PC-3 (cell line): Measurements from ENCODE around the gene LINC01488. TPM values are rescaled to one million over a fixed set of nuclear protein-coding genes. Genes with fewer than 3 reads are reported as not detected.

Experiments
- ATAC-seq: fragments of 200-7000 bp; cut with Tn5 transposase; 2 replicates; pipeline ENCODE4 v1.9.1; 2020; ENCODE audit warnings: mild to moderate bottlenecking, moderate library complexity
- BruUV-seq: library from RNA; stranded (reverse); fragments of 400-500 nt; replicated peaks from 2 replicates; lab custom pipeline; 2021; lab: Mats Ljungman, UMichigan
- CTCF ChIA-PET: fragments of 300-600 bp; sonication (Branson Sonifier 250); formaldehyde crosslinking; loops from one replicate; lab custom pipeline; 2022; ENCODE audit warnings: antibody characterized with exemption; lab: Charles Lee
- POLR2A ChIA-PET: fragments of 300-600 bp; sonication (Branson Sonifier 250); formaldehyde crosslinking; loops from one replicate; lab custom pipeline; 2022; ENCODE audit warnings: antibody characterized with exemption; ENCODE audit not compliant: unreplicated experiment; lab: Charles Lee
- DNase-seq: peaks from one replicate; pipeline ENCODE4 v3.0.0-alpha.2; 2015
- H2AFZ ChIP-seq: fragments of 300-600 bp; sonication (generic); 2 replicates; pipeline ENCODE4 v1.6.0; 2016; ENCODE audit warnings: antibody characterized with exemption, low read length
- H3F3A ChIP-seq: fragments of 300-600 bp; sonication (generic); one replicate; pipeline ENCODE4 v1.6.0; 2017; ENCODE audit warnings: antibody characterized with exemption, low read length, control low read depth, mild to moderate bottlenecking; ENCODE audit not compliant: unreplicated experiment
- H3K27ac ChIP-seq: fragments of 300-600 bp; sonication (generic); 2 replicates; pipeline ENCODE4 v1.5.1; 2016; ENCODE audit warnings: mild to moderate bottlenecking, low read length
- H3K27me3 ChIP-seq: fragments of 300-600 bp; sonication (generic); 2 replicates; pipeline ENCODE4 v1.6.1; 2016; ENCODE audit warnings: low read length, mixed read lengths
- H3K36me3 ChIP-seq: fragments of 300-600 bp; sonication (generic); 2 replicates; pipeline ENCODE4 v1.6.1; 2016; ENCODE audit warnings: low read depth, mixed run types, low read length, mixed read lengths
- H3K4me1 ChIP-seq: fragments of 300-600 bp; sonication (generic); 2 replicates; pipeline ENCODE4 v1.5.1; 2016; ENCODE audit warnings: low read length; ENCODE audit not compliant: insufficient read depth
- H3K4me2 ChIP-seq: fragments of 300-600 bp; sonication (generic); 2 replicates; pipeline ENCODE4 v1.6.0; 2016; ENCODE audit warnings: low read length
- H3K4me3 ChIP-seq: fragments of 300-600 bp; sonication (generic); 2 replicates; pipeline ENCODE4 v1.5.1; 2016; ENCODE audit warnings: mild to moderate bottlenecking, low read length, mixed read lengths
- H3K79me2 ChIP-seq: fragments of 300-600 bp; sonication (generic); 2 replicates; pipeline ENCODE4 v1.6.1; 2017; ENCODE audit warnings: low read length, mixed read lengths
- H3K9ac ChIP-seq: fragments of 300-600 bp; sonication (generic); 2 replicates; pipeline ENCODE4 v1.6.0; 2016; ENCODE audit warnings: mild to moderate bottlenecking, low read length
- H3K9me2 ChIP-seq: fragments of 300-600 bp; sonication (generic); replicated peaks from 2 replicates; pipeline ENCODE4 v1.6.1; 2016; ENCODE audit warnings: mixed run types, low read length, mixed read lengths
- H3K9me3 ChIP-seq: fragments of 300-600 bp; sonication (generic); 2 replicates; pipeline ENCODE4 v1.6.1; 2016; ENCODE audit warnings: low read length, mixed read lengths
- H4K20me1 ChIP-seq: fragments of 300-600 bp; sonication (generic); 2 replicates; pipeline ENCODE4 v1.6.1; 2016; ENCODE audit warnings: low read length, mixed read lengths
- EZH2 ChIP-seq: fragments of 300-600 bp; sonication (generic); IDR thresholded peaks from one replicate; pipeline ENCODE4 v1.6.1; 2017; ENCODE audit warnings: antibody characterized with exemption, mild to moderate bottlenecking, low read length; ENCODE audit not compliant: unreplicated experiment
- EZH2phosphoT487 ChIP-seq: fragments of 300-600 bp; sonication (generic); IDR thresholded peaks from 2 replicates; pipeline ENCODE4 v1.6.1; 2018; ENCODE audit warnings: mild to moderate bottlenecking, antibody characterized with exemption, low read length, borderline replicate concordance
- intact Hi-C: fragments of 100-400 bp; cut with micrococcal nuclease; formaldehyde crosslinking; loops from 2 replicates; pipeline ENCODE4 v1.9.0; 2023
- total RNA-seq: library from RNA; depleted of rRNA; stranded (reverse); fragments of >200 nt; gene quantifications from 2 replicates; pipeline ENCODE4 v1.2.3, GENCODE V29; 2014
- TF ChIP-seq, protein P1 (sequence below): fragments of 300-600 bp; sonication (generic); conservative IDR thresholded peaks from 2 replicates; pipeline ENCODE4 v1.5.1; 2017; ENCODE audit warnings: antibody characterized with exemption, low read depth, mild to moderate bottlenecking, low read length

LINC01488 gene
- total RNA-seq, 1 experiment from 2014 or later = not detected

DNA sequence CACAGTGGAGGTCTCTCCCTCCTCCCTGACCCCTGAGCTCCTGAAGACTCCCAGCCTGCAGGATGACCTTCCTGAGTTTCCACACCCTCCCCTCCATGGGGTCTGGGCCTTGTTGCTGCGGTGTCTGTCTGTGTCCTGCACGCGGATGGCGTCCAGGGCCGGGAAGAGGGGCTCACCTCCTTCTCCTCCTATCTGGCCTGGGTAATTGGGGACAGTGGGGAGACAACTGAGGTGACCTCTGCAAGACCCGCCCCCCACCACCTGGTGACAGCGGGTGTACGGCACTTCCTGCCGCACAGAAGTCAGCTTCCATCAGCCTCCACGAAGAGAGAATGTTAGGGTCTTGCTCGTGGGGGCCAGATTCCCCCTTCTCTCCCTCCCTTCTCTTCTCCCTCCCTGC lies 31.7 kb downstream of the LINC01488 start:
- Histone ChIP-seq H3K4me2 (no peak overlapping the region), H3K9me2 (no peaks in the 10 kb centered on the region), H3K9me3 (no peaks in the 10 kb centered on the region), H3K79me2 (no peaks in the 10 kb centered on the region), H3K4me3 (no peak overlapping the region), H4K20me1 (no peaks in the 10 kb centered on the region), H3K27me3 (no peaks in the 10 kb centered on the region), H3K36me3 (no peaks in the 10 kb centered on the region), H3K27ac (no peak overlapping the region), H3F3A (no peaks in the 10 kb centered on the region), H3K4me1 (peaks cover 14% of the 10 kb centered on the region), H2AFZ (no peak overlapping the region), H3K9ac (no peak overlapping the region)
- CTCF ChIA-PET = no interaction called here
- intact Hi-C loops = no loop called here
- no peak for ATAC-seq
- BruUV-seq = no TSS peak
- POLR2A ChIA-PET = no interaction called here
- TF ChIP-seq, protein P1, sequence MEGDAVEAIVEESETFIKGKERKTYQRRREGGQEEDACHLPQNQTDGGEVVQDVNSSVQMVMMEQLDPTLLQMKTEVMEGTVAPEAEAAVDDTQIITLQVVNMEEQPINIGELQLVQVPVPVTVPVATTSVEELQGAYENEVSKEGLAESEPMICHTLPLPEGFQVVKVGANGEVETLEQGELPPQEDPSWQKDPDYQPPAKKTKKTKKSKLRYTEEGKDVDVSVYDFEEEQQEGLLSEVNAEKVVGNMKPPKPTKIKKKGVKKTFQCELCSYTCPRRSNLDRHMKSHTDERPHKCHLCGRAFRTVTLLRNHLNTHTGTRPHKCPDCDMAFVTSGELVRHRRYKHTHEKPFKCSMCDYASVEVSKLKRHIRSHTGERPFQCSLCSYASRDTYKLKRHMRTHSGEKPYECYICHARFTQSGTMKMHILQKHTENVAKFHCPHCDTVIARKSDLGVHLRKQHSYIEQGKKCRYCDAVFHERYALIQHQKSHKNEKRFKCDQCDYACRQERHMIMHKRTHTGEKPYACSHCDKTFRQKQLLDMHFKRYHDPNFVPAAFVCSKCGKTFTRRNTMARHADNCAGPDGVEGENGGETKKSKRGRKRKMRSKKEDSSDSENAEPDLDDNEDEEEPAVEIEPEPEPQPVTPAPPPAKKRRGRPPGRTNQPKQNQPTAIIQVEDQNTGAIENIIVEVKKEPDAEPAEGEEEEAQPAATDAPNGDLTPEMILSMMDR = no peak
- TF ChIP-seq EZH2 = no peak
- no peak for TF ChIP-seq EZH2phosphoT487
- no peak for DNase-seq

DNA sequence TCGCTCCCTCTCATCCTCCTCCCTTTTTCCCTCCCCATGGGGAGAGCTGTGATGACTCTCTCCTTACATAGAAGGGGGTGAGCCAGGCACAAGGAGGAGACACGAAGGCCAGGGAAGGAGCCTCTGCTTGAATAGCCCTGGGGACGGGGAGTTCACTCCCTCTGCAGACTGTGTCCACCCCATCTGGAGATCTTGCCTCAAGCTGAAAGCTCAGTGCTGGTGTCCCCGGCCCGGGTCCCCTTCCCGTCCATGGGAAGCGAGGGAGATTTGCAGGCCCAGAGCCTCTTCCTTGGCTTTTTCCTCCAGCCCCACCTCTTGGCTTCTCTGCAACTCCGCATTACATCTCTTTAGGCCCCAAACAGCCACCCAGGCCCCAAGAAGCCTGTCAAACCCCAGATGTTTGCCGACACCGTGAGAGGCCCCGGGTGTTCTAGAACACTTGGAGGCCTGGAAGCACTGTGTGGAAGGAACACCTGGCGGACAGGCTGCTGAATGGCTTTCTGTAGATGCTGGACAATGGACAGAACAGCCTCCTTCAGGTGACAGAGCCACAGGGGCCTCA lies 32.3 kb downstream of the LINC01488 start:
- H2AFZ ChIP-seq = no peak overlapping the region
- CTCF ChIA-PET = no interaction called here

DNA sequence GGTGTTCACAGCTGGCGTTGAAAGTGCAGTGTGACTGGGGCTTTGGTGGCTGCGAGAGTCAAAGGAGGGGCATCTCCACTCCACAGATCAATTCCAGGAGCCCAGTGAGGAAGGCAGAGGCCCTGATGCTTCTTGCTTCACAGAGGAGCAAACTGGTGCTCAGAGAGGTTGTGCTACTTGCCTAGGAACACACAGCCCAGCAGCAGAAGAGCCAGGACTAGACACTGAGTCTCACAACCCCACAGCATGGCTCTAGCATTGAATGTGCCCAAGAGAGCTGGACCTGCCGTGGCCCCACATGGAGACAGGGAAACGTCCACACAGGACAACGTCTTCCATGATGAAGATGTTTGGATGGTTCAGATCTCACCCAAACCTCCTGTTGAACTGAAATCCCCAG lies 33.3 kb downstream of the LINC01488 start:
- no peak overlapping the region for H3K4me3 ChIP-seq
- H3K4me1 ChIP-seq = peaks cover 9% of the 10 kb centered on the region; the same call in 1 of the 2 replicates
- no peak for ATAC-seq
- H3K9me2 ChIP-seq = no peaks in the 10 kb centered on the region
- H3F3A ChIP-seq = no peaks in the 10 kb centered on the region
- no peak overlapping the region for H3K4me2 ChIP-seq
- no peaks in the 10 kb centered on the region for H3K27me3 ChIP-seq
- no peak overlapping the region for H3K27ac ChIP-seq
- H3K79me2 ChIP-seq = no peaks in the 10 kb centered on the region
- TF ChIP-seq EZH2 = no peak
- TF ChIP-seq EZH2phosphoT487 = no peak
- TF ChIP-seq, protein P1 = no peak
- no TSS peak for BruUV-seq
- H3K36me3 ChIP-seq = no peaks in the 10 kb centered on the region
- ChIA-PET POLR2A (no interaction called here), CTCF (no interaction called here)
- H3K9ac ChIP-seq = no peak overlapping the region
- intact Hi-C loops = no loop called here
- no peak for DNase-seq
- no peaks in the 10 kb centered on the region for H3K9me3 ChIP-seq
- no peaks in the 10 kb centered on the region for H4K20me1 ChIP-seq
- no peak overlapping the region for H2AFZ ChIP-seq

More for the DNA sequence above, 32.3 kb downstream of the LINC01488 start:
- Histone ChIP-seq H3K4me1 (peaks cover 14% of the 10 kb centered on the region), H3K9ac (no peak overlapping the region), H3K36me3 (no peaks in the 10 kb centered on the region), H3K9me2 (no peaks in the 10 kb centered on the region), H3K79me2 (no peaks in the 10 kb centered on the region), H3K9me3 (no peaks in the 10 kb centered on the region), H3K27me3 (no peaks in the 10 kb centered on the region), H3K4me2 (no peak overlapping the region), H3K27ac (no peak overlapping the region), H4K20me1 (no peaks in the 10 kb centered on the region), H3K4me3 (no peak overlapping the region), H3F3A (no peaks in the 10 kb centered on the region)
- POLR2A ChIA-PET = no interaction called here
- intact Hi-C loops = no loop called here
- TF ChIP-seq EZH2 (no peak), EZH2phosphoT487 (no peak)
- TF ChIP-seq, protein P1 = no peak
- DNase-seq (no peak), ATAC-seq (no peak)
- BruUV-seq = no TSS peak
